NCI-H1417 treated with DMSO at 0.1 percent for 48 hours (cell line): ENCODE data around the gene SEMA4B.
"Not testable (repeated sequence)": the region's sequence is repeated elsewhere in the genome, so short reads cannot be mapped to it uniquely, and the experiment has no call there.

Source experiments
- DNase-seq: peaks from one replicate; lab custom pipeline; 2025; lab: John Stamatoyannopoulos, UW

SEMA4B gene

DNA sequence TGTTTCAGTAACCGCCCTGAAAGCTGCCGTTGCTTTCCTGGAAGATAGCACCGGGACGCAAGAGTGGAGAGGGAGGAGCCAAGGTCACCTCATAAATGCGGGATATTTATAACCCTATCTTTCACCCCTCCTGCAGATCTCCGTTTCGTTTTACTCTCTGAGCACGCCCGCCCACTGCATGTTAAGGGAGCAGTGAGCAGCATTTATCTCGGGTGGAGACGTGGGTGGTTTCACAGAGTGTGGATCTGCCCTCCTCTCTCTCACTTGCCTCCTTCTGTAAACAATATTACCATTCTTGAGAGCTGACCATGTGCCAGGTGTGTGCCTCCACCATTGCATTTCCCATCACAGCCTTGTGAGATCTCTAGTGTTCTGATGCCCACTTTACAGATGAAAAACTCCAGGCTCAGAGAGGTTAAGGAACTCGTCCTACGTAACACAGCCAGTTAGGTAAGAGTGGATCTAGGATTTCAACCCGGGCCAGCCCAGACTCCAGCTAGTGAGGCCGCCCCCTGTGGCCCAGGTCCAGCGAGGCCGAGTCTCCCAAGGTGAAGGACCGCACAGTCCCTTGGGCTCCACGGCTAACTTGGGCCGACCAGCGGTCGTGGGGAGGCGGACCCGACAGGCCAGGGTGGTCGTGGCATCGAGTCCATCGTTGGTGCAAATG is 16.9 kb upstream of the SEMA4B start:
- no peak for DNase-seq

DNA sequence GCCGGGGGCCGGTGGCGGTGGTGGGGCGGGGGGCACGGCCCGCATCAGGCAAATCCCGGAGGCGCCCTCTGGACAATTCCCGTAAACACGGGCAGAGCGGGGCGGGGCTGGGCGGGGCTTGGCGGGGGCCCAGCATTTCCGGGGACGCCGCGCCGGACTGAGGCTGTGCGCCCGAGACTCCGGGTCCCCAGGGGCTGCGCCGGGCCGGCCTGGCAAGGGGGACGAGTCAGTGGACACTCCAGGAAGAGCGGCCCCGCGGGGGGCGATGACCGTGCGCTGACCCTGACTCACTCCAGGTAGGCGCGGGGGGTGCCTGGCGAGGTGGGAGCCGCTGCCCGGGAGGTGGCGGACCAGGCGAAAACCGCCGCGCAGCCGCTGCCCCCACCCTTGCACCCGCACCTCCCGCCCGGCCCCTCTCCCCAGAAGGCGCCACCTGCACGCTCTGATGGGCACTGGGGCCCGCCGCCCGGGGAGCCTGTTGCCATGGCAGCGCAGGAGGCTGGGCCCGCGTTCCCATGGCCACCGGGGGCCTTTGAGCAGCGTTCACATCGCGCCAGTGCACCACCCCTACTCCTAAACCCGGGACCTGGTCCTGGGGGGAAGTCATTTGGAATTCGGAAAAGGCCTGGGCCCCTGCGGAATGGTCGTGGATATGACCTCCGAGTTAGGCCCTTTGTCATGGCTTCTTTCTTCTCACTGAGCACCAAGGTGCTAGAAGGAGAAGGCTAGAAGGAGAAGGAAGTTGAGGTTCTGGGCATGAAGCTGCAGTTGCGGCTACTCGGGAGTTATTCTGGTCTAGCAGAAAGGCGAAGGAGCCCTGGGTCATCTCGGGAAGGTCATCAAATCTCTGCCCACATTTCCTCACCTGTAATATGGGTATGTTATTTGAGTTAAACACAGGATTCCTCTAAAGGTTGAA is 16.1 kb upstream of the SEMA4B start:
- peak; percentile 75 for DNase-seq

- DNase-seq, result no peak
These were observed 13.8 kb upstream of the SEMA4B start for GRCh38 chr15:90187257-90187868.

DNA sequence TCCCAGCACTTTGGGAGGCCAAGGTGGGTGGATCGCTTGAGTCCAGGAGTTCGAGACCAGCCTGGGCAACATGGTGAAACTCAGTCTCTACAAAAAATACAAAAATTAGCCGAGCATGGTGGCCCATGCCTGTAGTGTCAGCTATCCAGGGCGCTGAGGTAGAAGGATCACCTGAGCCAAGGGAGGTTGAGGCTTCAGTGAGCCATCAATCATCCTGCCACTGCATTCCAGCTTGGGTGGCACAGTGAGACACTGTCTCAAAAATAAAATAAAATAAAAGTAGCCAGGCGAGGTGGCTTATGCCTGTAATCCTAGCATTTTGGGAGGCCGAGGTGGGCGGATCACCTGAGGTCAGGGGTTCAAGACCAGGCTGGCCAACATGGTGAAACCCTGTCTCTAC is 13.1 kb upstream of the SEMA4B start:
- DNase-seq, result not testable (repeated sequence)

DNA sequence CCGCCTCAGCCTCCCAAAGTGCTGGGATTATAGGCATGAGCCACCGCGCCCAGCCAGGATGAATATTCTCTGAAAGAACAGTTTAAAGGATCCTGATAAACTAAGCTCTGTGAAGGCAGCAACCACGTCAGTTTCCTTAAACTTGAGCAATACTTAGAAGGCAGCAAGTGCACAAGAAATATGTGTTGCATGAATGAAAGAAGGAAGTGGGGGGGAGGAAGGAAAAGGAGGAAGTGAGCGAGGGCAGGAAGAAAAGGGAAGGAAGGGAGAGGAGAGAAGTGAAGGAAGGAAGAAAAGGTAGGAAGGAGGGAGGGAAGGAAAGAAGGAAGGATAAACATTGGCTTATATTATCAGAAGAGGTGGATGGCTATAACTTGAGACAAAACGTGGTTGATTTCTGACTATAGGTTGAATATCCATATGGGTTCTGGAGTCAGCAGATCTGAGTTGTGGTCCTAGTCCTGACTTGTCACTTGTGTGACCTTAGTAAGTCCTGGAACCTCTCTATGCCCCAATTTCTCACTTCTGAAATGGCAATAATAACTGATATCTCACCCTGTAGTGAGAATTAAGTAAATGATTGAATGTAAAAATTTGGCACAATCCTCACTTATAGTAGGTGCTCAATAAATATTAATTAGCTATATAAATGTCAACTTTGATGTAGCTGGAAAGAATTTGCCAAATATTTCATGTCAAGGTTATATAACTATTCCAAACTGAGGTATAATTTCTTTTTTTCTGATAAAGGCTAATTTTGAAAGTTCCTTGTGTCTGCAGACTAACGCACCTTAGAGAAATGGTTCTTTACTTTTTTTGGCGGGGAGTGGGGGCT is 12.0 kb upstream of the SEMA4B start:
- DNase-seq, result no peak

DNA sequence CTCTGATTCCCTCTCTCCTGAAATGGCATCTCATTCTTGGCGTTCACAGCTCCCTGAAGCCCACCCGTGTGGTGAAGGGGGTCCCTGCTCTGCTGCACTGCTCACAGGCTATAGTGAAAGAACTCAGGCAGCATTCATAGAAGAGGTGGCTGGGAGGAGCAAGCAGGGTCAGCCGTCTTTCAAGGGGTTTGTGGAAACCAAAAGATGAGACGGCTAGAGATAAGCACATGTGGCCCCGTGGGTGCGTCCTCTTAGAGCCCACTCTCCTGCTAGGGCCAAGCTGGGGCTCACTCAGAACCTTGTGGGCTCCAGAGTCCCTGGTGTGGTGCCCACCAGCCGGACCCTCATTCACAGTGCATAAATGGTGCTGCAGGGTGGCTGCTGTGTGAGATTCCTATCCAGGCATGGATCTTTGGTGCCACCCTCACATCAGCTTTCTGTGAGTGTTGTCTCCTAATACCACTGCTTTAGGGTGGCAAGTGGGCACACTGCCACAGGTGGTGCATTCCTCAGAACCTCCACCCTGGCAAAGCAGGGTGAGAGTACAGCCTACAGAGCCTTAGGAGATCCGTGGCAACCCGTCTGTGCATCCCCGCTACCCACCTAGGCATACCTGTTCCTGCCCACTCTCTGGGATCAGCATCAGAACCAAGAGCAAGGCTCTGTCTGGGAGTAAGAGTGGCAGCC is 11.2 kb upstream of the SEMA4B start:
- no peak for DNase-seq

DNA sequence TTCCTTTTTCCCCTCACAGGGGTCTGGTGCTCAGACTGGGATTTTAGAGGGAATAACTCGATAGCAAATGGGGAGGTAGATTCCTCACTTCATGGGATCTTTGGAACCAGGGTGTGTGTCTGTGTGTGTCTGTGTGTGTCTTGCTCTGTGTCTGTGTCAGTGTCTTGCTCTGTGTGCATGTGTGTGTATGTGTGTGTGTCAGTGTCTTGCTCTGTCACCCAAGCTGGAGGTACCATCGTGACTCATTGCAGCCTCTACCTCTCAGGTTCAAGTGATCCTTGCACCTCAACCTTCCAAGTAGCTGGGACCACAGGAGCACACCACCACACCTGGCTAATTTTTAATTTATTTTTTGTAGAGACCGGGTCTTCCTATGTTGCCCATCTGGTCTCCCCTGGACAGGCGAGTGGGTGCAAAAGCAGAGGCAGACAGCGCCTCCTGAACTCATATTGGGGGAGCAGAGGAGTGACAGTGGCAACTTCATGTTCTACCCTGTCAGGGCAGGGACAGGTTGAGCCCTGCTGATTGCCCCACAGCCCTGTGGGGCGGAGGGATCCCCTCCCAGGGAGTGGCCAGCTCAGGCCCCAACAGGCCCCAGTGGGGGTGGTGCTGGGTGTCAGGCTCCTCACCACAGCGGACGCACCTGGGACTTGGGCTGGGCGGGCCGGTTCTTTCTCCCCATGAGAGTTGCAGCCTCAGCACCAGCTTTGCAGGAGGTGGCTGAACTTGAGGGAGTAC is 10.4 kb upstream of the SEMA4B start:
- DNase-seq, result no peak

GRCh38 chr15:90191344-90191687 is 9.8 kb upstream of the SEMA4B start:
- DNase-seq, result no peak

GRCh38 chr15:90191794-90192509 is 9.2 kb upstream of the SEMA4B start:
- peak; percentile 66 for DNase-seq

GRCh38 chr15:90192961-90193786 is 8.0 kb upstream of the SEMA4B start:
- DNase-seq, result no peak

DNA sequence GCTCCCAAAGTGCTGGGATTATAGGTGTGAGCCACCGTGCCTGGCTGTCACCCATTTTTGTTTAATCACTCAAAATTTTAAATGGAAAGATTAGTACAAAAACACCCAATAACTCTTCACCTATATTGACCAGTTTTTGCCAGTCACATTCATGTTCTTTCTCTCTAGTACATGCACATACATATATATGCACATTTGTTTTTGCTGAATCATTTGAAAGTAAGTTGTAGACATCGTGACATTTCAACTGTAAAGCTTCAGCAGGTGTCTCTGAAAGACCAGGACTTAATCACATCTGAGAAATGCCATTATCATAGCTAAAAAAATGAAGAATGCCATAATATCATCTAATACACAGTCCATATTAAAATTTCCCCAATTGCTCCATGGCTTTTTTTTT is 6.5 kb upstream of the SEMA4B start:
- DNase-seq, result no peak

DNA sequence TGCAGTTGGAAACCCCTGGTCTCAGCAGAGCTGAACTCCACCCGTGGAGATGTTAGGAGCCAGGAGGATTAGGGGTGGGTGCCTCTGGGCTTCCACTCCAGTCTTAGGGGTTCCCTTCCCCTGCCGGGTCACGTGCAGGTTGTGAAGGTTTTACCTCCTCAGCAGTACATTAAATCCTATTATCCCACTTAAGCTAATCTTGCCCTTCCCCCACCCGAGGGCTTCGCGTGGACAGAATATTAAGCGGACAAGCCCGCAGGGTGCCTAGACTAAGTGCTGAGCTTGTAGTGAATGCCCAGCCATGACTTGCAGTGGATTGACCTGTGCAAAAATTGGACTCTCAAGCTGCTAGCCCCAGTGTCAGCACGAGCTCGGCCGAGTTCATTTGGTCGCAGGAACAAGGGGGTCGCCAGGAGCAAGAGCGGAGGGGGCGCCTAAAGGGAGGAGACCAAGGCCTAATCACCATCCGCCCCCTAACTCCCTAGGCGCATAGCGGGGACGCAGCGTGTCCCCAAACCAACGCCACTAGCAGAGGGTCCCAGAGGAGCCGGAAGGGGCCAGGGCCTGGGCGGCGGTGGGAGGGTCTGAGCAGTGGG is 498 bp upstream of the SEMA4B start:
- DNase-seq, result no peak

DNA sequence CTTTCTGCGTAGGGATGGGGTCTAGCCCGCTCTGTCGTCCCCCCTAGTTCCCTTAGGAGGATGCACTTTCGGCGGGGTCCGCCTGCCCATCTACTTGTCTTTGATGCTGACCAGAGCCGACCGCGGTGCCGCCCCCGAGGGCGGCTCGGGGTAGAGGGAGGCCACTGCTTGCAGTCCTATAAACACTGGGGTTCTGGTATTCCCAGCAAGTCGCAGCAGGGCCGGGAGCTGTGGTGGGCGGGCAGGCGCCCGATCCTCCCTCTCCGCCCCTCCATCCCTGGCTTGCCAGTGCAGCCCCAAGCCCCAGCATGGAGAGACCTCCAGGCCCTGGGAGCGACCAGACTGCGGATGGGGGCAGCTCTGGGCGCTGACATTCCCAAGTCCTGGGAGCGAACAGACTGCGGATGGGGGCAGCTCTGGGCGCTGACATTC is 830 bp downstream of the SEMA4B start:
- DNase-seq, result no peak

DNA sequence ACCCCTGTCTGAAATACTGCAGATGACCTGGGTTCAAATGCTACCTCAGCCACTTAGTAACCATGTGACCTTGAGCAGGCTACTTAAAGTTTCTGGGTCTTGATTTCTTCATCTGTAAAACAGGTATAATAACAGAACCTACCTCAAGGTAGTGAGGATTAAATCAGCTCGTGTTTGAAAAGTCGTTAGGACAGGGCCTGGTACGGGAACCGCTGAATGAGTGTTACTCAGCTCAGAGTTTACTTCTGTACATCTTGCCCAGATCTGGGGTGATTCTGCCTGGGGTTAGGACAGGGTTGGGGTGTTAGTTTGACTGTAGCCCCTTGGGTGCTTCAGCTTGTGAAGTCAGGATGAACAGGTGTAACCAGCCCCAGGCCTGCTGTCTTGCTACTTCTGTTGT is 1.8 kb downstream of the SEMA4B start:
- no peak for DNase-seq

DNA sequence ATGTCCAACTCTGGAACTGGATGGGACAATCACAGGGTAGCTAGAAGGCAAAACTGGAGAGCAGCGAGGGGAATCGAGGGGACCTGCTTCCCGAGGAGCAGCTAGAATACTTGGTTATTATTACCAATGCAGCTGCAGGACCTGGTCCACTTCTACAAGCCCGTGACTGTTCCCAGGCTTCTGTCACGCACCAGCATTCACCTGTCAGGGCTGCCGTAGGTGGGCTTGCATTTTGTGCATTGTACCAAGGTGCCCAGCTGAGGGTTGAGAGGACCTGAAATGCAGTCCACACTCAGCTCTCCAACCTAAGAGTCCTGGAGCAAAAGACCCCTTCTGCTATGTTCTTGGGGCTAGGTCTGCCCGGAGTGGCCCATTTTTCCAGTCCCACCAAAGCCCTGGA is 2.3 kb downstream of the SEMA4B start:
- no peak for DNase-seq

GRCh38 chr15:90203922-90204321 is 2.8 kb downstream of the SEMA4B start:
- DNase-seq, result no peak

DNA sequence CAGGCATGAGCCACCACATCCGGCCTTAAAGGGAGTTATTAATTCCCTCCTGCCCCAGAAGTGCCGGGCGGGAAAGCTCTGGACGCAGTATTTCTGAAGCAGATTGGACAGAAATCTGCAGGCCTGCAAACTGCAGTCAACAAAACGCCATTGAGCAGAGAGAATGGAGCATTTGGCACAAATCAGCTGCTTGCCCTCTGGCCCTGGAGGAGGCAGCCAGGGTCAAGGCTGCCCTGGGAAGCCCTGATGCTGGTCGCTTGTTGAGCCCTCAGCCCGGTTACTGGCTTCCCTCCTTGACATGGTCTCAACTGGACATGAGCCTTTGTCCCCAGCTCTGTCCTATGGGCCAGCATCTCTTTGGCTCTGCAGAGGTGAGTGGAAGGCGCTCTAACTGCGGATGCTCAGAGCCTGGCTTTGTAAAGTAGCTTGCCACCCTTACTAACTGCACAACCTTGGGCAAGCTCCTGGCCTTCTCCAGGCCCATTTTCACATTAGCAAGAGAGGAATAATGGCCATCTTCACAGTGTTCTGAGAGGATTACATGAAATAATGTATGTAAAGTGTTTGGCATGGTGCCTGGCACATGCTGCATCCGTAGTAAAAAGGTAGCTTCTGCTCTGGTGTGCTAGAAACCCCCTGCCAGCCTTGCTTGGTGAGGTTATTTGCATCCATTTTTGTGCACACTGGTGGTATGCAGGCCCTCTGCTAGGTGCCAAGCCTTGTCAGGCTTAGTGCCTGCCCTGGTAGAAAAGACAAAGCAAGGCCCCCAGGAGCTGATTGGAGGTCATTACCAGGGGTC is 4.1 kb downstream of the SEMA4B start:
- DNase-seq, result no peak

GRCh38 chr15:90205886-90206285 is 4.8 kb downstream of the SEMA4B start:
- no peak for DNase-seq
